ENCODE data around the gene PDGFC. TPM values are rescaled to one million over a fixed set of nuclear protein-coding genes. Genes with fewer than 3 reads are reported as not detected.

Gene PDGFC
- total and polyA plus RNA-seq, 2 of the 13 experiments (the other 11 are each of a cell fraction or from before 2014, with no cell fraction given): 4.6 to 9.1 TPM

GRCh38 chr4:156886481-156886880 is 85.1 kb downstream of the PDGFC start:
- no peaks in the 10 kb centered on the region for H3K36me3 ChIP-seq (replicated peaks in 1 of 2; ENCODE audit: control insufficient read depth in 1 of 2, insufficient read depth in 2 of 2, low read length in 2 of 2)
- H3K79me2 ChIP-seq (ENCODE audit: insufficient read depth, low read length): no peaks in the 10 kb centered on the region
- in situ Hi-C loops (cut with HindIII; ENCODE audit: extremely low pct_ligation_motif_present, low pct_unique_long_range_greater_than_20kb): no loop called here
- no peaks in the 10 kb centered on the region for H4K20me1 ChIP-seq (ENCODE audit: insufficient read depth, low read length)
- H2AFZ ChIP-seq (ENCODE audit: low read length): no peak overlapping the region
- H3K4me1 ChIP-seq (ENCODE audit: insufficient read depth, low read length): no peaks in the 10 kb centered on the region
- 86% methylated on average over 2 of the region's 2 CpGs for WGBS (ENCODE audit: low lambda C conversion rate)
- H3K9ac ChIP-seq (ENCODE audit: insufficient read depth, low read depth, low read length): no peak overlapping the region
- DNase-seq (ENCODE audit: low spot score) (no peak), ATAC-seq (no peak), FAIRE-seq (no peak)
- no peaks in the 10 kb centered on the region for H3K9me3 ChIP-seq (ENCODE audit: low read length)
- TF ChIP-seq RFXANK (CRISPR knock-in tag; IDR thresholded peaks at IDR 0.05) (no peak), PRDM15 (CRISPR knock-in tag; IDR thresholded peaks at IDR 0.05) (no peak), REPIN1 (CRISPR knock-in tag; IDR thresholded peaks at IDR 0.05; ENCODE audit: borderline replicate concordance, low read depth) (no peak), NR2F1 (CRISPR knock-in tag; IDR thresholded peaks at IDR 0.05) (no peak), THAP8 (CRISPR knock-in tag; IDR thresholded peaks at IDR 0.05; ENCODE audit: borderline replicate concordance) (no peak), ZNF710 (CRISPR knock-in tag; IDR thresholded peaks at IDR 0.05; ENCODE audit: borderline replicate concordance) (no peak), NR2F6 (IDR thresholded peaks at IDR 0.05) (no peak), NR2F6 (CRISPR knock-in tag; IDR thresholded peaks at IDR 0.05) (no peak), DR1 (CRISPR knock-in tag; IDR thresholded peaks at IDR 0.05) (no peak), ZNF772 (CRISPR knock-in tag; IDR thresholded peaks at IDR 0.05) (no peak), GRHL1 (CRISPR knock-in tag; conservative IDR thresholded peaks at IDR 0.05) (no peak)
- H3K27ac ChIP-seq (ENCODE audit: extremely low read length, insufficient read depth, low read length): no peak overlapping the region
- BruUV-seq (replicated peaks): no TSS peak
- no peak overlapping the region for H3K4me3 ChIP-seq (replicated peaks in 1 of 3; ENCODE audit: insufficient read depth in 1 of 3, low read depth in 2 of 3, low read length in 3 of 3)
- no peaks in the 10 kb centered on the region; a peak in 1 of 5 replicates for H3K27me3 ChIP-seq (ENCODE audit: control insufficient read depth in 1 of 2, insufficient read depth in 2 of 2, low read length in 2 of 2)
- intact Hi-C loops (cut with micrococcal nuclease; ENCODE audit: unreplicated experiment): no loop called here
- CTCF ChIA-PET (ENCODE audit: low intra/inter-chr PET ratio, low total read pairs): no interaction called here
- no peak overlapping the region for H3K4me2 ChIP-seq (ENCODE audit: low read depth, low read length)
- POLR2A ChIA-PET: no interaction called here

All from HepG2 (cell line).